ENCODE results near the gene ZIK1.

GRCh38 chr19:57557659-57558058 is 26.3 kb upstream of the ZIK1 start:
- TF ChIP-seq EZH2phosphoT487 (IDR thresholded peaks at IDR 0.05; ENCODE audit: borderline replicate concordance), result no peak
- TF ChIP-seq, protein P1, sequence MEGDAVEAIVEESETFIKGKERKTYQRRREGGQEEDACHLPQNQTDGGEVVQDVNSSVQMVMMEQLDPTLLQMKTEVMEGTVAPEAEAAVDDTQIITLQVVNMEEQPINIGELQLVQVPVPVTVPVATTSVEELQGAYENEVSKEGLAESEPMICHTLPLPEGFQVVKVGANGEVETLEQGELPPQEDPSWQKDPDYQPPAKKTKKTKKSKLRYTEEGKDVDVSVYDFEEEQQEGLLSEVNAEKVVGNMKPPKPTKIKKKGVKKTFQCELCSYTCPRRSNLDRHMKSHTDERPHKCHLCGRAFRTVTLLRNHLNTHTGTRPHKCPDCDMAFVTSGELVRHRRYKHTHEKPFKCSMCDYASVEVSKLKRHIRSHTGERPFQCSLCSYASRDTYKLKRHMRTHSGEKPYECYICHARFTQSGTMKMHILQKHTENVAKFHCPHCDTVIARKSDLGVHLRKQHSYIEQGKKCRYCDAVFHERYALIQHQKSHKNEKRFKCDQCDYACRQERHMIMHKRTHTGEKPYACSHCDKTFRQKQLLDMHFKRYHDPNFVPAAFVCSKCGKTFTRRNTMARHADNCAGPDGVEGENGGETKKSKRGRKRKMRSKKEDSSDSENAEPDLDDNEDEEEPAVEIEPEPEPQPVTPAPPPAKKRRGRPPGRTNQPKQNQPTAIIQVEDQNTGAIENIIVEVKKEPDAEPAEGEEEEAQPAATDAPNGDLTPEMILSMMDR (conservative IDR thresholded peaks at IDR 0.05; ENCODE audit: low read length), result no peak

Data from Loucy (cell line).